Right lobe of liver (tissue), 4 donors: ENCODE measurements around the gene PRSS1.
"Not testable (repeated sequence)": the region's sequence is repeated elsewhere in the genome, so short reads cannot be mapped to it uniquely, and the experiment has no call there.

ENCODE experiments used
- POLR2A ChIP-seq: fragments of 450-650 bp; IDR thresholded peaks from one replicate; pipeline ENCODE4 v1.6.1; 2017; ENCODE audit warnings: antibody characterized with exemption, mild to moderate bottlenecking
- TF ChIP-seq, protein P1 (sequence below), 4 donors: fragments of 200-600 bp in 3 of 4; fragments of 450-650 bp in 1 of 4; IDR thresholded peaks; one replicate each; pipeline versions ENCODE4 v1.5.1 to v1.8.0; 2016 to 2022; ENCODE audit warnings: antibody characterized with exemption in 4 of 4, mild to moderate bottlenecking in 2 of 4
- donor health status: DM: no; HTN: no; CAD: no.
- donor health status: DM: no; HTN: no; CAD: no.
- donor health status: DM: no; HTN: yes; CAD: no.

GRCh38 chr7:142708726-142709125 lies 40.5 kb upstream of the PRSS1 start:
- TF ChIP-seq, protein P1, sequence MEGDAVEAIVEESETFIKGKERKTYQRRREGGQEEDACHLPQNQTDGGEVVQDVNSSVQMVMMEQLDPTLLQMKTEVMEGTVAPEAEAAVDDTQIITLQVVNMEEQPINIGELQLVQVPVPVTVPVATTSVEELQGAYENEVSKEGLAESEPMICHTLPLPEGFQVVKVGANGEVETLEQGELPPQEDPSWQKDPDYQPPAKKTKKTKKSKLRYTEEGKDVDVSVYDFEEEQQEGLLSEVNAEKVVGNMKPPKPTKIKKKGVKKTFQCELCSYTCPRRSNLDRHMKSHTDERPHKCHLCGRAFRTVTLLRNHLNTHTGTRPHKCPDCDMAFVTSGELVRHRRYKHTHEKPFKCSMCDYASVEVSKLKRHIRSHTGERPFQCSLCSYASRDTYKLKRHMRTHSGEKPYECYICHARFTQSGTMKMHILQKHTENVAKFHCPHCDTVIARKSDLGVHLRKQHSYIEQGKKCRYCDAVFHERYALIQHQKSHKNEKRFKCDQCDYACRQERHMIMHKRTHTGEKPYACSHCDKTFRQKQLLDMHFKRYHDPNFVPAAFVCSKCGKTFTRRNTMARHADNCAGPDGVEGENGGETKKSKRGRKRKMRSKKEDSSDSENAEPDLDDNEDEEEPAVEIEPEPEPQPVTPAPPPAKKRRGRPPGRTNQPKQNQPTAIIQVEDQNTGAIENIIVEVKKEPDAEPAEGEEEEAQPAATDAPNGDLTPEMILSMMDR (IDR thresholded peaks at IDR 0.05), result not testable (repeated sequence)
- not testable (repeated sequence) for TF ChIP-seq POLR2A
